NOMO-1 treated with dmso at 0.1 percent for 144 hours (cell line): Measurements from ENCODE around the gene DLGAP3.
A peak's percentile ranks its signal among the peaks of the same experiment; 100 is the strongest.

ENCODE experiments used
- DNase-seq: peaks from one replicate; lab custom pipeline; 2025; ENCODE audit not compliant: unreplicated experiment; lab: John Stamatoyannopoulos, UW

Gene DLGAP3

DNA sequence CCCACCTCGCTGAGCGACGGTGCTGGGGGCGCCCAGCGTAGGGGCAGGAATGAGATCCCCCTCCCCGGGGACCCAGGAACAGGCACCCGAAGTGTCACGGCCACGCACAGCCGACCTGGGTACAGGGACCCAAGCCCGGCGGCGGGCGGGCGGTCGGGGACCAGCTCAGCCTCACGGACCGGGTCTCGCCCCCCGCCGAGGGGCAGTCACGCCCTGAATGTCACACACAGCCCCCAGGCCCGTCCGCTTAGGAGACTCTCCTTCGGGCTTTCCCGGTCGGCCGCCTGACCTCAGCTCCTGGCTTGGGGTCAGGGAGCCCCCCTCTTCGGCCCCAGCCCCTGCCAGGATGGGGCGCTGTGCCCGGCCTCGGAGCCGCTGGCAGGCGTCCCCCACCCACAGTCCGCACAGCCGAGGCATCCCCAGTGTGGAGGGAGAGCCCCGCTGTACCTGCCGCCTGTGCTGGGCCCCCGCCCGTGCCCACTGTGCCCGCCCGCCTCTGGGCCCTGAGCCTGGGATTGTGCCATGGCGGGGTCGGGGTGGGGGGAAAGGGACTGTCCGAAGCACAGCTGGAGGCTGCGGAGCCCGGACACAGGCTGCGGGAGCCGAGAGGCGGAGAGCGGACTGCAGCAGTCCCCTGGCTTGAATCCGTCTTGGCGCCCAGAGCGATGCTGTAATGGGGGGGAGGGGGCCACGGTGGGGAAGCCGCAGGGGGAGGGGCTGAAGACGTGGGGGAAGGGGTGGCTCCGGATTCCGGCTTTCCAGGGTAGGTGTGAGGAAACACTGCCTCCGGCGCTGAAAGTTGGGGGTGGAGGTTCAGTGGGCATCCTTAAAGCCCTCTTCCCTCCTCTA, 627 bp upstream of the DLGAP3 start:
- DNase-seq, result no peak

DNA sequence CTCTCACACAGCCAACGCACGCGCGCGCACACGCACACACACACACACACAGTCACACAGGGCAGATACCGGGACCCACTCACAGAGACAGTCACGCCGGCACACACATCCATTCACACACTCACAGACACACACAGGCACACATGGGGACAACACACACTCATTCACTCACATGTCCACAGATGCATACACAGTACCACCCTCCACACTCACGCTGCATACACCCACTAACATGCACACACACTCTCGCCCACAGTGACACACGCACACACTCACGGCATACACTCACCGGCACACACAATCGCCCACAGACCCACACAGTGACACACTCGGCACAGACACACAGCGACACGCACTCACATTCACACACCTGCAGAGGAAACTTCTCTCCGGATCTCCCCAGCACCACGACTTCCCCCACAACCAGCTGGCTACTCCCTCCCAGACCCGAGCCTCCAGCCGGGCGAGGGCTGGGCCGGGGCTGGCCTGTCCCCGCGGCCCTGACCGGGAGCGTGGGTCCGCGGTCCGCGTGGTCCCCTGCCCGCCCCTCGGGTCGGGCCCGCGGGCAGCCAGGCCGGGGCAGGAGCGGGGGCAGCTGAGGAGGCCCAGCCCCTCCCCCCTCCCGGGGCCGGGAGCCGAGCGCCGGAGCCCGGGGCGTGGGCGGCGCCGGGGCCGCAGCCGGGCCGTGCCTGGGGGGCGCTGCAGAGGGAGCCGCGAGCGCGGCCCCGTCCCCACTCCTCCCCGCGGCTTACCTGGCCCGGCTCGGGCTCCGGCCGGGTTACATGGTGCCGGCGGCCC, 552 bp downstream of the DLGAP3 start:
- DNase-seq, result no peak

DNA sequence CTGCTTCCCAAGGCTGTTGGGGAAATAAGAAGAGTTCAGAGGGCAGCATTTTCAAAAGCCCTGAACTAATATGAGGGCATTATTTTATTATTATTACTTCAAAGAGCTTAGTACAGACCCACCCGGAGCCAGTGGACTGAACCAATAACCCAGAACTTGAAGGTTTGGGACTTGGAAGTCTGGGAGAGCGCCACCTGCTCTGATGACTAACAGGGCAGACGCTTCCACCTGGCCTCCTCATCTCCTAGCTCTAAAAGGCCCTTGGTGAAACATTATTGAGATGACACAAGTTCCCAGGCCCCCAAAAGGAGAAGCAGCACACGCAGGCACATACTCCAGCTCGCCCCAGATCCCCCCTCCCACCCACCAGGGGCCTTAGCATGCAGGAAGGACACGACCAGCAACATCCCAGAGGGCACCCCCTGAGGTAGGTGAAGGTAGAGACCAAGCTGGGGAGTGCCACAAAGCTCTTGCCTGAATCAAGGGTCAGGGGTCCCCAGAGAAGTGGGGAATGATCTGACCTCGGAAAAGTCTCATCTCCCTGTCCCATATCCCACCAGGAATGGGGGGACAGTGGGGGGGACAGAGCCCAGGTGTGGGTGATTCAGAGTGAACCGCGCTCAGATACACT, 1.3 kb downstream of the DLGAP3 start:
- DNase-seq, result no peak

DNA sequence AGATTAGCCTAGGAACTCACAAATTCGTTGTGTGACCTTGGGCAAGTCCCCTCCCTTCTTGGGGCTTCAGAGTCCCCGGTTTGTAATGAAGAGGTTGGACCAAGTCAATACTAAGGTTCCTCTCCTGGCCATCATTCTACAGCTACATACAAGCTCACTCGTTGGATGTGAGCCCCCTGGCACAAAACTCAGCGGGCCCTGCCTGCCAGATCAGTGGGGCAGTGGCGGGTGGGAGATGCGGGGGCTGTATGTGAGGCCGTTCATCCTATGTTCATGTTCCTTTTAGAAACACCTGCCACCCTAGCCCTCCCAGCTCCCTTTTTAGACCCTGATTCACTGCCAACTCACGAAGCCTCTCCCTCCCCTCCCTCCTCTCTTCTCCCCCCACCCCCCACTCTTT, 2.1 kb downstream of the DLGAP3 start:
- no peak for DNase-seq

DNA sequence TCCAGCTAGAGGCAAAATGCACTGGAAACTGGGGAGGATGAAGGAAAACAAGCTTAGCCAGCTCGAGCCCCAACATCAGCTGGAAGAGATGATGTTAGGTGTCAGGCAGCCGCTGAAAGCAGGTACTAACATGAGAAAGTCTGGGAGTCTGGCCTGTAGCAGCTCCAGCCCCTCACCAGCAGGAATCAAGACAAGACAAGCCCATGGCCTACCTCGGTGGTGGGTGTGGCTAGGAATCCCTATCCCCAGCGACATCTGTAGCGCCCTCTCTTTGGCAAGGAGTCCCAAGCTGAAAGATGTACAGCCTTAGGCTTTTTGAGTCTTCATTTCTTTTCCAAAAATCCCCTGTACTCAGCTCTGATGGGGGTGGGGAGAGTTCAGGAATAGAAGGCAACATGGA, 2.6 kb downstream of the DLGAP3 start:
- DNase-seq, result no peak

- DNase-seq, result no peak
Measured at GRCh38 chr1:34926156-34926555, 3.3 kb downstream of the DLGAP3 start.

DNA sequence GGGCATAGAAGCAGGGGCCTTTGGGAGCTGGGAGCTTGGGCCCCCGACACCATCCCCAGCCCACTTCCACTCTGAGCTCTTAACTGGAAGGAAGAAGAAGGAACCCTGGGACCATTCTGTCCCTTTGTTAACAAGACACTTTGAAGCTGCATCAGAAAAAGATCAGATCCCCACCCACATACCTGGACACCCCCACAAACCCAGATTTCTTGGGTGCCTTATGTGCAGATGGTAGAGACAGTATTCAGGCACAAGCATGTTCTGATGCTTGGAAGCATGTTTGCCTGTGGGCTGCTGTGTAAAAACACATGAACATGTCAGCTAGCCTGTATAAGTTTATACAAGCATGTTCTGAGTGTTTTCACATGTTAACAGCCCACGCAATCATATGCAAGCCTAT, 3.7 kb downstream of the DLGAP3 start:
- DNase-seq, result no peak

DNA sequence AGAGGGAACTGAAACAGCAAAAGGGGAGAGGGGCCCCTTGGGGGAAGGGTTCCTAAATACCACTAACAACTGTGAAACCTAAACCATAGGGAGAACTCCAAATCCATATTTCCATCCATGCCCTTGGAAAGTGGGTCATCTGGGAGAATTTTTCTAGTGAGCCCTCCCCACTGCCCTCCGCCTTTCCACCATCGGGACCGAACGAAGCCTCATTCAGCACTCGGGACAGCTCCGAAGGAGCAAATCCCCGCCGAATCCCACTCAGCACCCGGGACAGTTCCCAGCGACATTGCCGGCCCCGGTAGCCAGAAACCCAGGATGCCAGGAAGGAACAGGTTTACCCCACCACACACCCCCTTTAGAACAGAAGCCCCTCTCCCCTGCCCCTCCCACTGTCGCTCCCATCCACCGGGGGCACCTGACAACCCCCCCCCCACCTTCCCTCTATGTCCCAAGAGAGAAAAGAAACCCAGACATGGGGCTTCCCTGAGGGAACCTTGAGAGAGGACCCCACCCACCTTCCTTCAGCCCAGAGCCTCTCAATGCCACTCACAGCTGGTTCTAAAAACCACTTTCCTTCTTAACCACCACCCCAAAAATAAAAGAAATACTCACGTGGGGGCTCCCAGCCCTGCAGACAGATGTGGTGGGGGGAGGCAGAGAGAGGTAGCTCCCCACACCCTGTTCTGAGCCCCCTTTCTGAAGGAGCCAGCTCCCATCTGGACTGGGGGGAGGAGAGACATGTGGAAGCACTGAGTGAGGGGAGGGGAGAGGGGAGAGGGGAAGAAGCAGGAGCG, 4.5 kb downstream of the DLGAP3 start:
- peak; percentile 2 for DNase-seq

GRCh38 chr1:34923490-34923889, 6.0 kb downstream of the DLGAP3 start:
- DNase-seq, result no peak

- peak; percentile 65 for DNase-seq
Measured at GRCh38 chr1:34918977-34919561, 10.4 kb downstream of the DLGAP3 start.

DNA sequence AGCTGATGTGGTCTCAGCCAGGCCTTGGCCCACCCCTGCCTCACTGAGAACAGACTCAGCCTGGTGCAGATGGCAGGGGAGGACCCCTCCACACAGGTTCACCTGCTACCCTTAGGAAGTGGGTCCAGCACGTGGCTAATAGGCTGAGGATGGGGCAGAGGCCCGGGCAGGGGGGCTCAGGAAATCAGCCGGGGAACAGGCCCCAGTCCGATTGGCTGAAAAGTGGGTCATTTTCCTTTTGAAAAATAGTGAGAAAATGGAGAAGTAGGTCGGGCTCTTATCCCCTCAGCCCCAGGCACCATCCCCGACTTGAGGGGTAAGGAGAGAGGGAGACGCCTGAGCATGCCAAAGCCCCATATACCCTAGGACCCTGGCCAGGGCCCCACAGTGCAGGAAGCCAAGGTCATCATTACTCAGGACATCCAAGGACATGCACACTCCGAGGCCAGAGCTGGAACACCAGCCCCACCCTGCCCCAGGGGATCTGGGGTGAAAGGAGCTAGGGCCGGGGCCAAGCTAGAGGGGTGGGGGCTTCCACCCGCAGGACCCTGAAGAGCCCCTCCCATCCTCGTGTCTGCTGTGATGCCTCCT, 11.0 kb downstream of the DLGAP3 start:
- no peak for DNase-seq

DNA sequence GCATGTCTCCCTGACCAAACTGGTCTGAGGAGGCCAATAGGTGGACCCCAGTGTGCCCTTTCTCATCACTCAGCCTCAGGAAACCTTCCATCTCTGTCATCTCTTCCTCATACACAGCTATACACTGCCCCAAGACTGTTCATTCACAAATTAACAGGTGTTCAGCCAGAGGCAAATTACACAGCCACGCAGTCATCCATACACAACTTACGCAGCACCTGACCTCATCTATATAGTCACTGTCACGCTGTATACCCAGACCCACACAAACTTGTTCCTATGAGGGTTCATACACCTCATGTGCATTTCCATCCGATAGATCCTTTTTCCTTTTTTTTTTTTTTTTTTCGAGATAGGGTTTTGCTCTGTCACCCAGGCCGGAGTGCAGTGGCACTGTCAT, 12.4 kb downstream of the DLGAP3 start:
- DNase-seq, result no peak

- no peak for DNase-seq
Measured at GRCh38 chr1:34916104-34916503, 13.3 kb downstream of the DLGAP3 start.

DNA sequence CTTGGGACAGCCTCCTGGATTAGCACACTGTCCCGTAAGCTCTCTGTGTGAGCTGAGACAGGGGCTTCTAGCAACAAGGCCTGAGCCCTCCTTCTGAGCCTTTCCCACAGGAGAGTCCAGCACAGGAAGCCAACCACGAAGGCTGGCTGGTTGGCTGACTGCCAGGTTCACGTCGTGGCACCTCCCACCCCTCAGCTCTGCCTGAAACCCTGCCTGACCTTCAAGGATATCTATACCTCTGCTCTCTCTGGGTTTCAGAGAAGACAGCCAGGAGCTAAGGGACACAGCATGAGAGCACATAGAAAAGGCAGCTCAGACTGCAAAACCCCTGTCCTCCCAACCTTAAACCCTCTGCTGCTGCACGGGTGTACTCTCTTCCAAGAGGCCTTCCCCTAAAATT, 13.9 kb downstream of the DLGAP3 start:
- no peak for DNase-seq

- no peak for DNase-seq
Measured at GRCh38 chr1:34914958-34915357, 14.5 kb downstream of the DLGAP3 start.

DNA sequence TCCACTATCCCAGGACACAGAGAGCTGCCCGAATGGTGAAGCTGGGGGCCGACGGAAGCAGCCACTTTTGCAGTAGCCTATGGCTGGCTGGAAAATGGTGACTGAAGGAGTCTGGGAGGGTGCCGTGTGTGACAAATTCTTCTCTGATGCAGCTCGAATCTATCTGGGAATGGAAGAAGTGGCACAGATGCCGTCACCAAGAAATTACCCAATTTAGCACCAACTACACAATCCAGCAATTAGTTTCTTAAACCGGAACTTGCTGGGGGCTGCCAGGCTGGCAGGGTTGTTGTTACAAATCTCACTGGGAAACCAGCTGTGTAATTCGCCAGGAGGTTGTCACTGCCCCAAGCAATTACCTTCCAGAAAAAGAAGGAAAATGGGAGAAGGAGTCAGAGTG, 18.0 kb downstream of the DLGAP3 start:
- peak; percentile 3 for DNase-seq

- DNase-seq, result no peak
Measured at GRCh38 chr1:34910425-34910824, 19.0 kb downstream of the DLGAP3 start.

GRCh38 chr1:34908369-34908768, 21.1 kb downstream of the DLGAP3 start:
- no peak for DNase-seq

- DNase-seq, result no peak
Measured at GRCh38 chr1:34907487-34908090, 21.9 kb downstream of the DLGAP3 start.

GRCh38 chr1:34906756-34907155, 22.7 kb downstream of the DLGAP3 start:
- DNase-seq, result no peak
